HG03378 (cell line): Measurements from ENCODE around the gene COL2A1.
A peak's percentile ranks its signal among the peaks of the same experiment; 100 is the strongest.

Experiments used
- ATAC-seq: cut with Tn5 transposase; IDR thresholded peaks from one replicate; pipeline ENCODE4 v1.9.1; 2021; ENCODE audit warnings: mild to moderate bottlenecking, moderate library complexity; ENCODE audit not compliant: unreplicated experiment

COL2A1 gene

DNA sequence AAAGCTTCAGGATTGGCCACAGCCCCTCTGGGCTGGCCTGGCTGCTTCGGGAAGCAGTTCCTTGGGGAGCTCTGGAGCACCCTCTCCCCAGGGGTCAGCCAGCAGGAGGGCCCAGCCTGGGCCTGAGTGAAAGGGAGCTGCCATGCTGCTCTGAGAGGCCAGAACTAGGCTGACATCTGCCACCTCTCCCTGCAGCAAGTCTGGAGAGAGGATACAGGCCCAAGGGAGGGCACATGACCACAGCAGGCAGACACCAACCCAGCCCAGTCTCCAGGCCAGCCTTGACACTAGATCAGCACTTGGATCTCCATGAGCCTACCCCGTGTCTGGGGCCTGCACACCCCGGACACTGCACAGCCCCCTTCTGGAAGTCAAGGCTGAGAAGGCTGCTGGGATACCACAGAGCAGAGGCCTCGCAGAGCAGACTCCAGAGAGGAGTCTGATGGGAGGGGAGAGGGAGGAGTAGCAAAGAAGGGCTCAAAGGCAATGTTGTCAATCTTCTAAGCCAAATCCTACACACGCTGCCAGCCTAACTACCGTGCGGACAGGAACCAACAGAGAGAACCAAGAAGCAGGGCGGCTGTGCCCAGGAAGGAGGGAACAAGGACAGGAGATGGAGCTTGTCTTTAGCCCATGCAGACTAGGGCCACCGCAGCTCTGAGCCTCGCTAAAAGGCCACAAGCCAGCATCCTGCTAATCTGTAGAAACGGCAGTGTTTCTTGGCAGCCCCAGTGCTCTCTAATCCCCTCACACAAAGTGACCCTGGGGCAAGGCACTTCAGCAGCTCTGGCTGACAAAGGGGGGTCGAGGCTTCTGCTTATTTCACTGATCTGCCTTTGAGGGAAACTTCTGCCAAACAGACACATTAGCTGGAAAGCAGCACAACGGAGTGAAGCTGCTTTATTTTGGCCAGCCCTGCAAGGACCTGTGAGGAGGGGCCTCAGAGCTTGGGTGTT lies 12.9 kb downstream of the COL2A1 start:
- no peak for ATAC-seq

DNA sequence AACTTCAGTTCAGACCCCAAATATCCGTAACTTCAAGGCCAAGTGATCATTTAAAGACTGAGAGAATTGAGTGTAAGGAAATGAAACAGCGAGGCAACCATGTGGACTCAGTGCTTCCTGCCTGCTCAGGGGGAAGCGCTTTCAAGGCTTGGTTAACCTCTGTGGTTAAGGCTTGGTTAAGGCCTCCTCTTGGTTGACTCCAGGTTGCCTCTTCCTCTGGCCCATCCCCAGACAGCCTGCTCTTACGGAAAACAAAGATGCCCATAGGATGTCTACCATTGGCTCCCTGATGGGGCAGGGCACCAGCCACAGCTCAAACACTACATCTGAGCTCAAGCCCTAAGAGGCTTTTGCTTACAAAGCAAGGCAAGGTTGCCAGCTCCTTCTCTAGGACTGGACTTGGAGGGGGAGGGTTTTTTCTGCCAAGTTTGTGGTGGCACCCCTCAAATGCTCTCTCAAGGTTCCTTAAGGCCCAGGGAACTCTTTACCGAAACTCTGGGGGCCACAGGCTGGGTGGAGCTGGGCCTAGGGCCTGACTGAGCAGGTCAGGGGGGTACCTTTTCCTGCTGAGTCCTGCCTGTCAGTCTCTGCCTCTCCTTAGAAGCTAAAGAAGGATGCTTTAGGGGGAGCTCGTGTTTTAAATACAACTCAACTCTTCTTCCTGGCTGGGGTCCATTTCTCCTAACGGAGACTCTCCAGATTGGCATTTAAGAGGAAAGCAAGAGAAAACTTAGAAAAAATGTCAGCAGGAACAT lies 13.7 kb downstream of the COL2A1 start:
- peak; percentile 95 for ATAC-seq

DNA sequence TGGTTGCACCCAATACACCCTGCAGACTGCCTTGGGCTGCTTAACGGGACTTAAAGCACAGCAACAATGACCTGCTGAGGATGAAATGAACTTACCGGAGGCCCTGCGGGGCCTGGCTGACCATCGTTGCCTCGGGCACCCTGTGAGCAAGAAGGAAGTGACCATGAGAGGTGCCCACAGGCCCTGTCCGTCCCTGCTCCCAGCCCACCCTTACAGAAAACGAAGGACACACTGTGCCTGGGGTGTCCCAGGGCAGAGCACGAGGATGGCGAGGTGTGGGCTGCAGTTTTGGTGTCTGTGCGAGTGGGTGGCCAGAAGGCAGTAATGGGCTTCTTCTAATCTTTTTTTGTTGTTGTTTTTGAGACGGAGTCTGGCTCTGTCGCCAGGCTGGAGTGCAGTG lies 14.6 kb downstream of the COL2A1 start:
- no peak for ATAC-seq

DNA sequence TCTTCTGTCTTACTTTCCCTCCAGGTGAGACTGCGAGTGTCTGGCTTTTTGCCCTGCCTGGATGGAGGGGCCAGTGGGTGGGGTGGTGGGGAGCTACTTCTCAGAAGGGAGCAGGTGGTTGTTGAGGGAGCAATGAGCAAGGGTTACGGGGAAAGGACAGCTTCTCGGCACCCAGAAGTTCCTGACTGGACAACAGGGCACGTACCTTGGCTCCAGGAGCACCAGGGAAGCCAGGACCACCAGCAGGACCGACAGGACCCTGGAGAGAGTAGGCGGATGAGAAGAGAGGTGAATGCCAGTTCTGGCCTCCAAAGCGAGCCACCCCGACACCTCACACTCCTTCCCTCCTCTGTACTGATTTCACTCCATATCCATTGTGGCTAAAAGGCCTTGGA lies 15.3 kb downstream of the COL2A1 start:
- ATAC-seq: no peak

DNA sequence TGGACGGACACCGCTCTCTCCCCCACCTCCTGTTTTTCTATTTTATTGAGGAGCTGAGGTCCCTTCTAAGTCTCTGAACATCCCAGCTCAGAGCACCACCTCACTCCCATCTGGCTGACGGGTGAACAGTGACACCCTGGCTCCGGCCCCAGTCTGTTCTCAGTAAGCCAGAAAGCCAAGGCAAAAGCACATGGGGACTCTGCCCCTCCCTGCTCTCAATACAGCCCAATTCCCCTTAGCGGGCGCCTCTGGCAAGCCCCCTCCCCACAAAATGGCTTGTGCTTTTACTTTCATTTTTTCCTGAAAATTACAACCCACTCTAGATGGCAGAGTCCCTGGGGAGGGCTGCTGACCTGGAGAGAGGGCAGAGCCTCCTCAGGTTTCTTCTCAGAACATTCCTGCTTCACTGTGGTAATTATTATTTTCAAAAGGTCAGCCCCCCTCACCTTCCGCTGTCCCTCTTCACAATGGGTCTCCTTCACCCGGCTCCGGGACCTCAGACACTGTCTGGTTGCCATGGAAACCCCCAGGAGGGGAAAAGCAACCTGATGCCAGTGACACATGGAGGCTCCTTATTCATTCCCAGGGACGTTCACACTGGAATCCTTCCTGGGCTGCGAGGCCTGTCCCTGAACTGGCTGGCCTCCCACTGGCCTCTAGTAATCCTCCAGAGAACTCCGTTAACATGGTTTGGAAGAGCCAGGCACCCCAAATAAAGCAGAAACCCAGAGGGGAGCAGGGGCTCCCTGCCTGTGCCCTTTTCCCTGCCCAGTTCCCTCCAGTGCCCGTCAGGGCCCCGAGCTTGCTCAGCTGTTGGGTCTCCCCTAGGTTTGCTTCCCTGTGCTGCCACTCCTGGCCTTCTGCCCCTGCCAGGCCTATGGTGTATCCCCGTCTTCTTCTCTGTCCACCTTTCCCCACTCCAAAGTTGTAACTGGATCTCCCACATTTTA lies 15.9 kb downstream of the COL2A1 start:
- no peak for ATAC-seq

DNA sequence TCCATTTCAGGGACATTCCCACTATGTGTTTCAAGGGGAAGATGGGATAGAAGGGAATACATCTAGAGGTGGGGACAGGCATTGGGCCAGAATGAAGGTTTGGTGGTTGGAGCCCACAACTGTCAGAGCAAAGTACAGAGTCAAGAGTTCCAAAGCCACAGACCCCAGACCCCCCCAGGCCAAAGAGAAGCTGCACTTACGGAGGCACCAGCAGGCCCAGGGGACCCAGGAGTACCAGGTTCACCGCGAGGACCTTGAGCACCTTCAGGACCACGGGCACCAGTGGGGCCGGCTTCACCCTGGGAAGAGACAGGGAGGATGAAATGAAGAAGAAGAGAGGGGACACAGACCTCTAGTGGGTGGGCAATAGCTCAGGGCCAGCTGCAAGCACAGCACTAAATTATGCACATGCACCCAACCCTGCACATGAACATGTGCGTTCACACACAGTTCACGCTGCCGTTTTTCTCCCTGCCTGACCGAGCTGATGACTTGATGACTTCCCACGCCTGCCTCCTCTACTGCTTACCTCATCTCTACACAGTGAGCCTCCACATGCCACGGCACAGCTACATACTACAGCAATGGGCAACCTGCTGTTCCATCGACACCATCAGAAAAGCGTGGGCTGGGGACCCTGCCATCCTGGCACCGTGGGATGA lies 16.7 kb downstream of the COL2A1 start:
- no peak for ATAC-seq

DNA sequence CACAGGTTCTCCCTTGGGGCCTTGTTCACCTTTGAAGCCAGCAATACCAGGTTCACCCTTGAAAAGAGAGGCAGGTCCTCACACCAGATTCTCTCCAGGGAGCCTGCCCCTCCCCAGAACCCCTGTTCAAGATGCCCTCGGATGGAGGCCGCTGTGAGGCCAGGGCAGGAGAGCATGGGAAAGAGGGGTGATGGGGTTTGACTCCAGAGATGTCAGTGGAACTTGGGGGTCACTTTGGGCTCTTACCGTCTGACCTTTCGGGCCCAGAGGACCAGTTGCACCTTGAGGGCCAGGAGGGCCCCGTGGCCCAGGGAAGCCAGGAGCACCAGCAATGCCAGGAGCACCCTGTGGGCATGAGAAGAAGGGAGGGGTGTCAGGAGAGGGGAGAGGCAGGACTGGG lies 17.4 kb downstream of the COL2A1 start:
- ATAC-seq: no peak

DNA sequence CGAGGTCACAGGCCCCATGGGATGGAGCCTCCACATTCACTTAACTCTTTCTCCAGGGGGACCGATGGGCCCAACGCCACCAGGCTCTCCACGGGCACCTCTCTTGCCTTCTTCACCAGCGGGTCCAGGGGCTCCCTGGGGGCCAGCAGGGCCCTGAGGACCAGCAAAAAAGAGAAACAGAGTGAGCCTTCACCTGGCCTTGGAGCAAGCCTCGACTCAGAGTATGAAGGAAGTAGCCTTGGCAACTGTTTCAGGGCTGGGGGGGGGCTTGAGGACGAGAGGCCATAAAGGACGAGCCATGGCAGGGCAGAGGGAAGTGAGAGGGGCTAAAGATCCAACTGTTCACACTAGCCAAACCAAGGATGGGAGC lies 18.0 kb downstream of the COL2A1 start:
- ATAC-seq: no peak

DNA sequence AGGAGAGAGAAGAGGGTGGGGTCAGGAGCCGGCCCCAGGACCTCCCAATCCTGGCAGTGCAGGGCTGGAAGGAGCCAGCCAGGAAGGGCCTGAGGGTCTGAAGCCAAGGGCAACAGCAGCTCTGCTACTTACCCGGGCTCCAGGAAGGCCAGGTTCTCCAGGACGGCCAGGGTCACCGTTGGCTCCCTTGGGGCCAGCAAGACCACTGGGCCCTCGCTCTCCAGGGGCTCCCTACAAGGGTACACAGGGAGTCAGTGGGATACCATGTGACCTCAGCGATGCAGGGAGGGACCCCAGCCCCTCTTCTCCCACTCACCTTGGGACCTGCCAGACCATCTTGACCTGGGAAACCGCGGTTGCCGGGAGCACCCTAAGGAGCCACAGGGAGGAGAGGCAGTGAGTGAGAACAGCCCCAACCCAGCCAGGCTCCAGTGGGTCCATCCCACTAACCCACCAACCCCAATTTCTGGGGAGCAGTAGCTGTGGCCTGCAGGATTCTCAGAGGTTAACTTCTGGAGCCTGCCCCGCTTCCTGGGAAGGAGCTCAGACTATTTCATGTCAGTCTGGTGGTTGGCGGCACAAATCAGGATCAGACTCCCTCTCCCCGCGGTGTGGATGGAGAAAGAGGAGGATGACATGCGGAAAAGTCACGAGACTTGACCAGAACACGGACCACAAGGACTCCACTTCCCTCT lies 18.5 kb downstream of the COL2A1 start:
- ATAC-seq: no peak

DNA sequence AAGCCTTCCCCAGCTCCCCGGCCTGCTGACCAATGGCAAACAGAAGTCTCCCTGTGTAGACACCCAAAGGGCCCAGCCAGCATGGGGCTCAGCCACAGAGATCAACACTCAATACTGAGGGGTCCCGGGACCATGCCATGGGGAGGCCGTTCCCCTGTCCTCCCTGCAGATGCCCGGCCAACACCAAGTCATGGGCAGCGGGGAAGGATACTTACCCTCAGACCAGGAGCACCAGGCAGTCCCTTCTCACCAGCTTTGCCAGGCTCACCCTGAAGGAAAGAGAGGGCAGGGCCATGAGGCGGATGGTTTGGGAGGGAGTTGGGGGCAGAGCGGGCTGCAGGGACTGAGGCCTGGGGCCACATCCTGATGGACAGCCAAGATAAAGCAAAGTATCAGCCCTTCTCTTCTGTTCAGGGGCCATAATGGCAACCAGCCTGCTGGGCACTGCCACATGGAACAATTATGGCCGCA lies 19.9 kb downstream of the COL2A1 start:
- ATAC-seq: no peak

DNA sequence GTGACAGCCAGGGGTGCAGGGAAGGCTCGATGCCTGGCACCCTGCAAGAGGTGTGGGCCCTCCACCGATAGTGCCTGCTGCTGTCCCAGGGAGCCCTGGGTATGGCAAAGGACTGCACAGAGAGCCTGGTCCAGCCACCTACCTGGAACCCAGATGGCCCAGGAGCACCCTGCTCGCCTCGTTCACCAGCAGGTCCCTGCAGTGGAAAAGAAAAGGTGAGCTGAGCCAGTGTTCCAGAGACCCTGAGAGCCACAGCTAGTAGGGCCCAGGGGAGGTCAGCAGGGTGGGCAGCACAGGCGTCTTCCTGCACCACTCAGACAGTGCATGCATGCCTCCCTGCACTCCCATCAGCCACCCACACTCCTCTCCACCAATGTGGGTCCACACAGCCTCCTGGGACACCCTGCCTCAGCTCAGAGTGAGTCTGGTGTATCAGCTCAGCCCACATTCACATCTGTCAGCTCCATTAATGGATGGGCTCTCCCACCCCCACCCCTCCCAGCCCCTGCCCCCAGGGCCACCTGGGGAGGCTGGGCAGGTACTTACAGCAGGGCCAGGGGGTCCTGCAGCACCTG lies 20.6 kb downstream of the COL2A1 start:
- ATAC-seq: no peak

DNA sequence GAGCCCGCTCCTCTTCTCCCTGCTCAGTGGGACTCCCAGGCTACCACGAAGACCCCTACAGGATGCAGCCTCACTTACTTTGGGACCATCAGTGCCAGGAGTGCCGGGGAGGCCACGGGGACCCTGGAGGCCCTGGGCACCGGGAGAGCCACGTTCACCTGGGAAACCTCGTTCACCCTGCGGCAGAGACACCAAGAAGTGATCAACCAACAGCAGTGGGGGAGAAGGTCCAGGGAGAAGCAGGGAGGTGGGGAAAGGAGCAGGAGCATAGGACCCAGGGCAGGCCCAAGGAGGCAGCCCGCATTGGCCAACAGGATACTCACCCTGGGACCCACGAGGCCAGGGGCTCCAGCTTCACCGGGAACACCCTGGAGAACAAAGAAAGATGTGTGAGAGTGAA lies 21.5 kb downstream of the COL2A1 start:
- ATAC-seq: no peak

DNA sequence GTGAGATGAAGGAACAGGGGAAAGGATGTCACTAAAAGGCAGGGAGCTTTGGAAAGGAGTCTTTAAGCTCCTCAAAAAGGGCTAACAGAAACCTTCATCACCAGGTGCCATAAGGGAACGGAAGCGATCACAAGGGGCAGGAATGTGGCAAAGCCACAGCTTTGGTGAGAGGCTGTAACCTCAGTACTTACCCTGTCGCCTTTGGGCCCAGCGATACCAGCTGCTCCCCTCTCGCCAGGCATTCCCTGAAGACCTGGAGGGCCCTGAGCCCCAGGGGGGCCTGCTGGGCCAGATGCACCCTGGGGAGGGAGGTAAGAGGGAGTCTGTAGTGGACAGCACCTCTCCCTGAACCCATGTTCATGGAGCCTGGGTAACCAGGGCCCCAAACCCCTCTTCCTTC lies 22.0 kb downstream of the COL2A1 start:
- no peak for ATAC-seq

DNA sequence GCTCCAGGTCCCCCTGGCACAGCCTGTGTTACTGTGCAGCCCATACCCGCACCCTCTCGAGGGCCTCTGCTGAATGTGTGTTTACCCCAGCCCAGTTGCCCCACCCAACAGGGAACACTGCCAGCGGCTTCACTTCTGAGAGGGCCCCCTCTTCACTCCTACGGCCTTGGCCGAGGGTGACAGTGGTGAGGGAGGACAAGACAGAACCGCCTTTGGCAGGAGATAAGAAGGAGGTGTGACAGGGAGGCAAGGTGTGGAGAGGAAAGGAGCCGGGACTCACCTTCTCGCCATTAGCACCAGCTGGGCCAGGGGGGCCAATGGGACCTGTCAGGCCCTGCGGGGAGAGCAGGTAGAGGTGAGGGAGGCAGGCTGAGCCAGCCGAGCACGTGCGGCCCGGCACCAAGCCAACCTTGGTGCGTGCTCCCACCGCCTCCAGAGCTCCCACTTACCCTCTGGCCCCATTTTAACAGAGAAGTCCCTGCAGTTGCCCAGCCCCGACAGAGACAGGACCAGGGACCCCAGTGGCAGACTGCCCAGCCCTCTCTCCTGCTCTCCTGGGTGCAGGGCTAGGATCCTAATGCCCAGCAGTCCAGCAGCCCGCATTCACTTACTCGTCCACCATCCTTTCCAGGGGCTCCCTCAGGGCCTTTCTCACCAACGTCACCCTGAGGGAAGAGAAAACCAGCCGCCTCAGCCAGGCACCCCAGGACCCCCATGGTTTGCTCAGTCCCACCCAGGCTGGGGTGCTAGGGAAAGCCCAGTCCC lies 22.6 kb downstream of the COL2A1 start:
- no peak for ATAC-seq

DNA sequence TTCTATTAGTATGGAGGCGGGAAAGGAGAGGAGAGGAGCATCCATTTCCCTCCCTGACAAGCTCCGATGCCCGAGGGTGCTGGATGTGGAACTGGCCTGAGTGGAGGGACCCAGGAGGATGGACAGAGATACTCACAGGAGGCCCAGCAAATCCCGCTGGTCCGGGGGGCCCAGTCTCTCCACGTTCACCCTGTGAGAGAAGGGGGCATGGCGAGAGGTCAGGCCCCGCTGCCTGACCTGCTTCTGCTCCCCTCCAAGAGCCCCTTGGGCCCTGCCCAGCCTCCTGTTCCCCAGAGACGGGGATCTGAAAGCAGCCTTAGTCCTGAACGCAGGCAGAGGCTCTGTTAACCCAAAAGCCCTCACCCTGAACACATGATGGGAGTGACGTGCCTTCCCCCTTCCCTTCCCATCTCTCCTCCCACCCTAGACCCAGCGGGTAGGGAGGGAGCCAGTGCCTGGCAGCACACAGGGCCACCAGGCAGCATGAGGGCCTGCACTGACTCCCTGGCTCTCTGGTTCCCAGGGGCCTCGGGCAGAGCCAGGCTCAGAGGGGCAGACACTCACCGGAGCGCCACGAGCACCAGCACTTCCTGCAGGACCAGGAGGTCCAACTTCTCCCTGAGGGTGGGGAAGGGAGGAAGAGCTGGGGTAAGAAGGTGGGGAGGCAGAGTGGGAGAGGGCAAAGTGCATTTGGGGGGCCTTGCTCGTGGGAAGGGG lies 23.3 kb downstream of the COL2A1 start:
- no peak for ATAC-seq

DNA sequence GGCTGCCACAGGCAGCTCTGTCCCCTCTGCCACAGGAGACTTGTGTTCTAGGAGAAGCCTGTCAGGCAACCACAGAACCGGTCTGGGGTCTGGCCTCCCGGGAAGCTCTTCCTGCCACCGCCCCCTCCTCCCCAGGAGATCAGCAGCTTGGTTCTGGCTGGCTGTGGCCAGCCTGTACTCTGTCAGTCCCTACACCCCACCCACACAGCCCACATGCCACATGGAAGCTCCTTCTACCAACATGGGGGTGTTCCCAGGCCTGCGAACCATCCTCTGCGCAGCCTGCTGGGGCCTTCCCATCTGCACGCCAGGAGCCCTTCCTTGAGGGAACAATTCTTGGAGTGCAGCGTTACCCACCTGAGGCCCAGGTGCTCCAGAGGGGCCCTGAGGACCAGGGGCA lies 24.1 kb downstream of the COL2A1 start:
- ATAC-seq: no peak

DNA sequence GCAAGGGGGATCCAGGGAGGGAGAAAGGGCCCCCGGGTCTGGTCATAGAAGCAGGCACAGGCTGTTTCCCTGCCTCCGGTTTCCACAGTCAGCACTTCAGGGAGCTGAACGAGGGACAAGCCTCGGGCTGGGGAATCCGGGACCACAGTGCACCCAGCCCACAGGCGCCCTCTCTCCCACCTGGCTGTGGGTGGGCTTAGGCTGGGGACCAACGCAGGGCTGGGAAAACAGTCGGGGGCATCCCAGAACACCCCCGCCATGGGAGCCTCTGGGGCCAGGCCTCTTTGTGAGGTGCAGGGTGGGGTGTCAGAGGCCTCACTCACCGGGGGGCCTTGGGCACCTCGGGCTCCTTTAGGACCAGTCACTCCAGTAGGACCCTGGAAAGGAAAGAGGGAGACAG lies 24.6 kb downstream of the COL2A1 start:
- ATAC-seq: no peak

DNA sequence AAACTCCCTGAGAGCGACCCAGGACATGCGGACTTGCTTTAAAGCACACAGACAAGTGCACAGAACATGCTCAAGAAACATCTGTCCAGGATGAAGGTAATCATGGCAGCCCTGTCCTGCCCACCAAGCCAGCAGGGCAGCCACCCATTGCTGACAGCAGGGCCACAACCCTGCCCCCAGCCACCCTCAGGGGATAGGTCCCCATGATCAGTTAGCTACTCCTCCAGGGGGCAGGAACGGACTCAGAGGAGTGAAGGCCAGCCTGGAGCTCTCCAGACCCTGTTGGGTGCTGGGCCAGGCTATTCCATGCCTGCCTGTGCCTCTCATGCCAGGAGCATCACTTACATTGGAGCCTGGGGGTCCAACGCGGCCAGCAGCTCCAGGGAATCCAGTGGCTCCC lies 25.1 kb downstream of the COL2A1 start:
- ATAC-seq: no peak
